Limb (tissue), 2 donors: ENCODE data around the gene DHRS3.
A peak's percentile ranks its signal among the peaks of the same experiment; 100 is the strongest.
"Not testable (repeated sequence)": the region's sequence is repeated elsewhere in the genome, so short reads cannot be mapped to it uniquely, and the experiment has no call there.

Experiments
- DNase-seq, 2 donors: peaks; one replicate each; pipeline ENCODE4 v3.0.0-alpha.2; 2016; ENCODE audit errors: extremely low spot score in 2 of 2

DHRS3 gene

DNA sequence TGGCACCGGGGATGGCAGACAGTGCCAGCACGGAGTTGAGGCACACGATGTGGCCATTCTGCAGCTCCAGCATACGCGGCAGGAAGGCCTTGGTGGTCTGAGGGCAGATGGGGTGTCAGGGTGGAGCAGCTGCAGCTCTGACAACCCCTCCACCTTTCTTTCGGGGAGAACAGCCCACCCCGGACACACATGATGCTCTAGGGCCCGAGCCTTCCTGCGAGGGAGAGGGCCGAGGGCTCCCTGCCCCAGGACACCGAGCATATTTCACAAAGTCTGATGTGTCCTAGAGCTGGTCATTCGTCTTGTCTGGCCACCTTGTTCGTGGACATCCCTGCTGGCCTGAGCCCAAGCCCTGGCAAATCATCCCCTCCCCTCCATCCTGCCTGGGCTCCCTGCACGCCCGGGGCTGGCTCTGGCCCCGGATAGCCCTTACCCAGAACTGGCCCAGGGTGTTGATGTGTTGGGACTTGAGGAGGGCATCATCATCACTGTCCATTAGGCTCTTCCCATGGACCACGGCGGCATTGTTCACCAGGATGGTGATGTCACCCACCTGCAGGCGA, 39.1 kb downstream of the DHRS3 start:
- no peak for DNase-seq

DNA sequence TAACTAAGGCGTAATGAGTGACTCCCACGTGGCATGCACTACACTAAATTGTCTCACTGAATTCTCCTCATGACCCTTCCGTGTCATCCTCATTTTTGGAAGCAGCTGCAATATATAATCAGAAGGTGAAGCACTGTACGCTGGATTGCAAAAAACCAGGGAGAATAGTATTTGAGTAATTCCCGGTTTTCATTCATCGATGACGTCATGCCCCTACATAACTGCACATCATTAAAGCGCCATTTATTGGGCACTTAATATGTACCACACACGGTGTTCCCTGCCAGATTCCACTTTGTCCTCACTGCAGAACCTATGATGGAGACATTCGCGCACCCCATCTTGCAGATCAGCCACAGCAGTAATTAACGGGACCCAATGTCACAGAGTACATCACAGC, 41.0 kb downstream of the DHRS3 start:
- DNase-seq, result no peak

DNA sequence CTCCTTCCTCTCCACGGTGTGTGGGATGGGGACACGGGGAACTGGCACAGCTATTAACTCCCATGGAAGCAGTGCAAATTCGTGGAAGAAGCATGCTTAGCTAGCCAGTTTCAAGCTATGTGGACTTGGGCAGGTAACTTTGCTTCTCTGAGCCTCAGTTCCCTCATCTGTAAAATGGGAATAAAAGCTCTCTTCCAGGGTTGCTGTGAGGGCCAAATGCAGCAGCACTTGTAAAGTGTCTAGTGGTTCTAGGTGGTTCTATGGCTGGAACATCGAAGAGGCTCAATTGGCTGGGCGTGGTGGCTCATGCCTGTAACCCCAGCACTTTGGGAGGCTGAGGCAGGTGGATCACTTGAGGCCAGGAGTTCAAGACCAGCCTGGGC, 43.3 kb downstream of the DHRS3 start:
- DNase-seq, result no peak

DNA sequence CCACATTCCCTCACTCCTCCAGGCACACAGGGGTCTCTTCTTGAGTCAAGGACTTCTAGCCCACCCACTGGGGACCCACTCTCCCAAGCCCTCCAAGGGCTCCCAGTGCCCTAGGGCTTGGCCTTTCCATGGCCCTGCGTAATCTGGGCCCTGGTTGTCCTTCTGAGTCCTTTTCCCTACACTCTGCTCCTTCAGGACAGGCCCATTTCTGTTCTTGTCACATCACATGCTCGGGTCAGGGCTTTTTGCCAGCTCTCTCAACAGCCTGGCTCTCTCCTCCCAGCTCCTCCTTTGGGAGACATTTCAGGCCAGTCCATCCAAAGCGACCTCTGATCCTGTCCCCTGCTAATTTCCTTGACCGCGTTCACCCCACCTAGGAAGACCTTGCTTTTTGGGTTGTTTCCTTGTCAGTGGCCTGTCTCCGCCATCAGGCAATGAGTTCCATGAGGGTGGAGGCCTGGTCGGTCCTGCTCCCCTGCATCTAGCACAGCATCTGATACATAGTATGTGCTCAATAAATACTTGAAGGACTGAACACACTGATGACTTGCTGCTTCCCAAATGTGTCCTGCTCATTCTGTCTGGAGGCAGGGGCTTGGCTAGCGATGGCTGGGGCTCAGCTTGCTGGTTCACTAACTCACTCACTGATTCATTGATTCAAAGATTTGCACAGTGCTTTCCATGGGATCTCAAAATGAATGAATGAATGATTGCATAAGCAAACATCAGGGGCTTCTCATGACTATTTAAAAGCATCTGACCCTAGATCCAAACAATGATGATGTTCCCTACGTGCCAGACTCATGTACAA, 44.8 kb downstream of the DHRS3 start:
- DNase-seq, result no peak

DNA sequence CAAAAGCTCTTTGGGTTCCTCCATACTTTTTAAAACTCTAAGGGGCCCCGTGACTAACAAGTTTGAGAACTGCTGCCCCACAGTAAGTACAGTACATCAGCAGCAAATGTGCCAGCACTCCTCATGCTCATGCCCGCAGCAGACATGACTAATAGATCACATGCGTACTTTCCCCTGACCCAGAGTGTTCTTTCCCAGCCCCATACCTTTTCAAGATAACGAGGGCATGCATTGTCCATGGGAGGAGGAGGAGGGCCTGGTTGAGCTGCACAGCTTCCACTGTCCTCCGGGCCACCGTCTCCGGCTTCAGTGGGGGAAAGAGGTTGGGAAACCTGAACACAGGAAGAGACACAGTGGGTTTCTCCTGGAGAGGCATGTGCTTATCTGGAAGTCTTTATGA, 45.5 kb downstream of the DHRS3 start:
- no peak for DNase-seq

DNA sequence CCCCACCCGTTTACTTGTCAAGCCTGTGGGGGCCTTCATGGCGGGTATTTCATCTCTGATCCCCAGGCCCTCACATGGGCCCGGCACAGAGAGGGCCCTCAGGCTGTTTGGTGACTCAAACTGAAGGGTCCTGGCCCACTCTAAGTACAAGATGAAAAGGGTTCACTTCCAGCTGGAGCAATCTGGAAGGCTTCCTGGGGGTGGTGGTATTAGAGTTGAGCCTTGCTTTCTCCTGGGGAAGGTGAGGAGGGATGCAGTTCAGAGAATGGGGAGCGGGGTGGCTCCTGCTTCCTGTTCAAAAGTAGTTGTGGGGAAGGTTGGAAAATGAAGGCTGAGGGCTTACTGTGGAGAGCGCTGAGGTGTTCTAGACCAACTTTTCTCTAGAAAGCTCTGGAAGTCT, 47.7 kb downstream of the DHRS3 start:
- DNase-seq, result no peak

DNA sequence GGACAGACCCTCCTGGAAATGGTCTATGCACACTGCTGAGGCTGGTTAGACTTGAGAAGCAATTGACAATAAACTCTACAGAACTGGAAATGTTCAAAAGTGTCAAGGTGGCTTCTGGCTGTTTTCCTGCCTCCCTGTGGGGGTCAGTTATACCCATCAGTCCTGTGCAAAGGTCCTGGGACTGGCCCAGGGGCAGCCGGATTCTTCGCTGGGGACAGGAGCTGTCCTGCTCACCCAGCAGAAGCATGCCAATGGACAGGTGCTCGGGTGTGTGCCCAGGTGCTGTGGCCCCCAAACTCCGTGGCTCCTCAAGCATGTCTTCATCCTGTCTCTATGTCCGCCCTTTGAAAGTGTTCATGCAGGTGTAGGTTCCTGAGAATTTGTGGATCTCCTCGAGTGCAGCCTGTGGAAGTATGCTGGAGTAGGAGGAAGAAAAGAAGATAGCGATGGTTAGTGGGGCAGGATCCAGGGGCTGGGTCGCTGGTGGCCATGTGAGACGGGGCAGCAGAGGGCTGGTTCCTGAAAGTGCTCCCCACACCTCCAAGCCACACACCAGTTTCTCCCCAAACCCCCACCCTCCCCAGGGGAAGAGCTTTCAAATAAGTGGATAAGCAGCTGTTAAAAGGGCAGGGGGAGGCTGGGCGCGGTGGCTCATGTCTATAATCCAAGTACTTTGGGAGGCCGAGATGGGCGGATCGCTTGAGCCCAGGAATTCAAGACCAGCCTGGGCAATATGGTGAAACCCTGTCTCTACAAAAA, 49.8 kb downstream of the DHRS3 start:
- DNase-seq, result no peak

DNA sequence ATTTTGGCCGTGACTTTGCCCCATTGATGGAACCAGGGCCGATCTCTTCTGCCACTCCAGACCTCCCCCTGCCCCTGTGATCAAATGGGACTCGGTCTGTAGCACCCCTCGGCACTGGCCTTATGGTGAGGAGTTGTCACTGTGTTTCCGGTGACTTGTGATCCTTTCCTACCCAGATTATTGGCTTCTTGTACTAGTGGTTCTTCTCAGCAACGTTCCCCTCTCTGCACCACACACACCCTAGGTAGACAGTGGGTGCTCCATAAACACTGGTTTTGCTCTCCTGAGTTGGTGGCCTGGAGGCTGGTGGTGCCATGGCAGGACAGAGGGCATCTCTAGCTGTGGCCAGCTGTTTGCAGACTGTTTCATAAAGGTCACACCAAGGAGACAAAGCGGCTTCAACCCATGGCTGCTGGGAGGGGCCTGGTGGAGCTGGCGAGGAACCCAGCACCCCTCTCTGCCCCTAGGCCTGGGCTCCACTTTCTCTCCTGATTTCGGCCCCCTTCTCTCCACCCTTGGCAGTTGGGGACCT, 50.7 kb downstream of the DHRS3 start:
- no peak for DNase-seq

DNA sequence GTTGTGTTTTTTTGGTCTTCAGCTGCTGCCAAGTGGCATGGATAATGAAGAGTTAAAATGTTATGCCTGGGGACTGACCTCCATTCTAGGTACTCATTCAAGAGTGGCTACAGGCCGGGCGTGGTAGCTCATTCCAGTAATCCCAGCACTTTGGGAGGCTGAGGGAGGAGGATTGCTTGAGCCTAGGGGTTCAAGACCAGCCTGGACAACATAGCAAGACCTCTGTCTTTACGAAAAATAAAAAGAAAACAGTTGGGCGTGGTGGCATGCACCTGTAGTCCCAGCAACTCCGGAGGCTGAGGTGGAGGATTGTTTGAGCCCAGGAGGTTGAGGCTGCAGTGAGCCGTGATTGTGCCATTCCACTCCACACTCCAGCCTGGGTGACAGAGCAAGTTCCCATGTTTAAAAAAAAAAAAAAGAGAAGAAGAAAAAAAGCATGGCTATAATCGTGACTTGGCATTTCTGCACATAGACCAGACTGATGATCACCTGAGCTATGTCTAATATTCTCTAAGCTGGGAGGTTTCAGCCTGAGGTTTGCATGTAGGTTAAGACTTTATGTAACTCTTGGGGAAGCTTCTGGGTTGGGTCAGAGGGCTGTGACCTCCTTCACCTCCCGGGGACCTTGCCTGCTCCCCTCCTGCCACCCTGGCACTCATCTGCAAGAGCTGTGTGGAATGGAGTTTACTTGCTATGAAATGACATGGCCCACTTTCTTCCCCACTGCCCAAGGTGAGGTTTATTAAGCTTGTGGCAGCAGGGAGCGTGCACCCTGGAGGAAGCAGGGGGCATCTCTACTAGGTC, 51.3 kb downstream of the DHRS3 start:
- DNase-seq, result no peak

DNA sequence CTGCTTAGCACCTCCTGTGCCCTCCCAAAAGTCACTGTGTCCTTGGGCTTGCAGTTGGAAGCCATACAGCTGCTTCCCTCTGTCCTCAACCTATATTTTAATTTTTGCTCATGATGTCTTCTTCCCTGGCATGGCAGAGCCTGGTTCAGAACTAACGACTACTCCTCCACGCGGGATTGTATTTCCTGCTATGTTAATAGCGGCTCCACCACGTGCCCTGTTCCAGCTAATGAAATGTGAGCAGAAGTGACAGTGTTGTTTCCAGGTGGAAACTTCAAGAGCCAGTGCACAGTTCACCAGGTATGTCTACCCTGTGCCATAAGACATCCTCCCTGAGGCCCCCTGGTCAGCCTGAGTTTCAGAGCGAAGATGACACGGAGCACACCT, 52.1 kb downstream of the DHRS3 start:
- no peak for DNase-seq

DNA sequence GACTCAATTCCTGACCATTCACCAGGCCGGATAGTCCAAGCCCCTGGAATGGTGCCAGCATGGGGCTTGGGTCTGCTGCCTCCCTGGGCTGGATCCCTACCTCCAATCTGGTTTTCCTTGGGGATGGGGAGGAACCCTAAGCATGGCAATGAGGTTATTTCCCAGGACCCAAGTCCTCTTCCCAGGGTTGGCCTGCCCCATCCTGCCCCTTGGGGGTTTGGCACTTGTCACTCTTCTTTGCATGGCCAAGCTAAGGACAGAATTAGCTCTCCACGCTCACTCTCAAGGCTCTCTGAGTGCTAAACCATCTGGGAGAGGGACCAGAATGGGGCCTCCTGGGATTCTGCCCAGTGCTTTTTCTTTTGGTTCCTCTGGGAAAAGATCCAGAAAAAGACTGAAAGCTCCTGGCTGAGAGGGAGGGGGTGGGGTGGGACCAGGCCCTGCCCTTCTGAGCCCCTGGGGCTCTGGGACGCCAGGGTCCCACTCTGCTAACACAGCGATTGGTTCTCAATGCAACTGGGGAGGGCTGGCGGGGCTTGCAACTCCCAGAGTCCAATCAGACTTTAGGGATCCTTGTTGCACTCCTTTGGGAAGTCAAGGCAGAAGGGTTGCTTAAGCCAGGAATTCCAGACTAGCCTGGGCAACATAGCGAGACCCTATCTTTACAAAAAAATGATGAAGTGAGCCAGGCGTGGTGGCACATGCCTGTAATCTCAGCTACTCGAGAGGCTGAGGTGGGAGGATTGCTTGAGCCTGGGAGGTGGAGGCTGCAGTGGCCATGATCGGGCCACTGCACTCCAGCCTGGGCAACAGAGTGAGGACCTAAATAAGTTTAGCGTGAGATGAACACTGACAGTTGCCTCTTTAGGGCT, 52.7 kb downstream of the DHRS3 start:
- no peak for DNase-seq

DNA sequence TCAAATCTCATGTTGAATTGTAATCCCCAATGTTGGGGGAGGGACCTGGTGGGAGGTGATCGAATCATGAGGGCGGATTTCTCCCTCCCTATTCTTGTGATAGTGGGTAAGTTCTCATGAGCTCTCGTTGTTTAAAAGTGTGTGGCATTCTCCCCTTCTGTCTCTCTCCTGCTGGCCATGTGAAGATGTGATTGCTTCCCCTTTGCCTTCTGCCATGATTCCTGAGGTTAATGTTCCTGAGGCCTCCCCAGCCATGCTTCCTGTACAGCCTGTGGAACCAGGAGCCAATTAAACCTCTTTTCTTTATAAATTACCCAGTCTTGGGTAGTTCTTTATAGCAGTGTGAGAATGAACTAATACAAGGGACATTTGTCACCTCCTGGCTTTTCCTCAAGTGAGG, 53.8 kb downstream of the DHRS3 start:
- DNase-seq, result not testable (repeated sequence)

DNA sequence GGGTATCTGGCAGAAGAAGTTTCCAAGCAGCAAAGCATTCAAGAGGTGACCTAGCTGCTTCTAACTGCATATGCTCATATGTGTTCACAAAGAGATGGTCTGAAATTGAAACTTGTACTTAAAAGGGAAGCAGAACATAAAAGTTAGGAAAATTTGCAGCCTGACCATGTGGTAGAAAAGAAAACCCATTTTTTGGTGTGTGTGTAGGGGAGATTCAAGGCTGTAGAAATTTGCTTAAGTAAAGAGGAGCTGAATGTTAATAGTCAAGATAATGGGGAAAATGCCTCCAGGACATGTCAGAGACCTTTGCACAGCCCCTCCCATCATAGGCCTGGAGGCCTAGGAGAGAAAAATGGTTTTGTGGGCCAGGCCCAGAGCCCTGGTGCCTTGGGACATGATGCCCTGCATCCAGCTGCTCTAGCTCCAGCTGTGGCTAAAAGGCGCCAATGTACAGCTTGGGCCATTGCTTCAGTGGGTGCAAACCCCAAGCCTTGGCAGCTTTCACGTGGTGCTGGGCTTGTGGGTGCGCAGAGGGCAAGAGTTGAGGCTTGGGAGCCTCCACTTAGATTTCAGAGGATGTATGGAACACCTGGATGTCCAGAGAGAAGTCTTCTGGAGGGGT, 54.9 kb downstream of the DHRS3 start:
- DNase-seq, result no peak

DNA sequence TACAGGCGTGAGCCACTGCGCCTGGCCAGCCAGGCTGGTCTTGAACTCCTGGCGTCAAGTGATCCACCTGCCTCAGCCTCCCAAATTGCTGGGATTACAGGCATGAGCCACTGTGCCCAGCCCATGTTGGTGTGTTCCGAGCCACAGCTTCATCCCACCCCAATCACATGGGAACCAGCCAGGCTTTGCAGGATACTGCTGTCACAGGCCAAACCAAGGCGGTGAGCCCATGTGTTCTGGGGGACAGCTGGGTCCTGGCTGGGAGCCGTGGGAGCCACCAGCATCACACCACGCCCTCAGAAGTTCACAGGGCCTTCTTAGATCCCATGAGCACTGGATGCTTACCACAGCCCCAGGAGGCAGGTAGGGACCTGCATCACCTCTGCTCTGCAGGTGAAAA, 56.9 kb downstream of the DHRS3 start:
- DNase-seq, result no peak

DNA sequence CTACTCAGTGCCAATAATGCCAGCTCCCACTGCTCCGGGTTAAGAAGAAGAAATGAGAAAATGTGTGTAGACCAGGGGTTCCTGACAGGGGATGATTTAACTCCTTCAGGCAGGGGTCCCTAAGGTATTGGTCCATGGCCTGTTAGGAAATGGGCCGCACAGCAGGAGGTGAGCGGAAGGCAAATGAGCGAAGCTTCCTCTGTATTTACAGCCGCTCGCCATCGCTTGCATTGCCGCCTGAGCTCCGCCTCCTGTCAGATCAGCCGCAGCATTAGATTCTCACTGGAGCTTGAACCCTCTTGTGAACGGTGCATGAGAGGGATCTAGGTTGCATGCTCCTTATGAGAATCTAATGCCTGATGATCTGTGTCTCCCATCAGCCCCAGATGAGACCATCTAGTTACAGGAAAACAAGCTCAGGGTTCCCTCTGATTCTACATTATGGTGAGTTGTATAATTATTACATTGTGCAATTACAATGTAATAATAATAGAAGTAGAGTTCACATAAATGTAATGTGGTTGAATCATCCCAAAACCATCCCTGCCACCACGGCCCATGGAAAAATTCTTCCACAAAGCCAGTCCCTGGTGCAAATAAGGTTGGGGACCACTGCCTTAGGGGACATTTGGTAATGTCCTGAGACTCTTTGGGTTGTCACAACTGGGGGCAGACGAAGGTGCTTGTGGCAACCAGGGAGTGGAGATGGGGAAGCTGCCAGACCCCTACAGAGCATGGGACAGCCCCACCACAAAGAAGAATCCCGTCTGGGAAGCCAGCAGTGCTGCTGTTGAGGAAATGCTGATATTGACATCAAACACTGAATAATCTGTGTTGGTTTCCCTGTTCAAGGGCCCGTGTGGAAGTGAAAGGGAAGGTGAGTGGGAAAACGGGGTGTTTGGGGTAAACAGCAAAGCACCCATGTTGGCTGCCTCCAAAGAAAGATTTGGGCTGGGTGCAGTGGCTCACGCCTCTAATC, 60.8 kb downstream of the DHRS3 start:
- no peak for DNase-seq

DNA sequence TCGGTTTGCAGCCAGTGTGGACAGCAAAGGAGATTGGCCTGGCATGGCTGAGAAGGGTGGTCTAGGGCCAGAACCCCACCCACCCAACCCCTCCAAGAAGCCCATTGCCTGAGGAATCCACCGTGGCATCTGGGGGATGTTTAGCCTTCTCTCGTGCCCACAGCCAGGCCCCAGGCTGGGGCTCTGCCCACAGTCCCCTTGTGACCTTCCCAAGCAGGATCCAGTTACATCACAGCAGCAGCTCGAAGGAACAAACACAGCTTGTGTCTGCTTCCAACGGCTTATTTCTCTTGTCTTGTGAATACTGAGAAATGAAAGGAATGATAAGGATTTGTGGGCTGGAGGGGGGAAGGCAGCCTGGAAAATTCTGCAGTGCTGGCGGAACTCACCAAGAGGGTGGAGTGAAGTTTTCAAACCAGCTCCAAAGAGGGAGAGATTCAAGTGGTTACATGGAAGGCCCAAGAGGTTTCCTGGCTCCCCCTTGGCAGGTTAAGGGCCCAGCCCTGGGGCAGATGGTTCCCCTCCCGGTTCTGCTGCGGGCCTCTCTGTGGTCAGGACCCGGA, 61.6 kb downstream of the DHRS3 start:
- DNase-seq, result peak; percentile 67 to 79

DNA sequence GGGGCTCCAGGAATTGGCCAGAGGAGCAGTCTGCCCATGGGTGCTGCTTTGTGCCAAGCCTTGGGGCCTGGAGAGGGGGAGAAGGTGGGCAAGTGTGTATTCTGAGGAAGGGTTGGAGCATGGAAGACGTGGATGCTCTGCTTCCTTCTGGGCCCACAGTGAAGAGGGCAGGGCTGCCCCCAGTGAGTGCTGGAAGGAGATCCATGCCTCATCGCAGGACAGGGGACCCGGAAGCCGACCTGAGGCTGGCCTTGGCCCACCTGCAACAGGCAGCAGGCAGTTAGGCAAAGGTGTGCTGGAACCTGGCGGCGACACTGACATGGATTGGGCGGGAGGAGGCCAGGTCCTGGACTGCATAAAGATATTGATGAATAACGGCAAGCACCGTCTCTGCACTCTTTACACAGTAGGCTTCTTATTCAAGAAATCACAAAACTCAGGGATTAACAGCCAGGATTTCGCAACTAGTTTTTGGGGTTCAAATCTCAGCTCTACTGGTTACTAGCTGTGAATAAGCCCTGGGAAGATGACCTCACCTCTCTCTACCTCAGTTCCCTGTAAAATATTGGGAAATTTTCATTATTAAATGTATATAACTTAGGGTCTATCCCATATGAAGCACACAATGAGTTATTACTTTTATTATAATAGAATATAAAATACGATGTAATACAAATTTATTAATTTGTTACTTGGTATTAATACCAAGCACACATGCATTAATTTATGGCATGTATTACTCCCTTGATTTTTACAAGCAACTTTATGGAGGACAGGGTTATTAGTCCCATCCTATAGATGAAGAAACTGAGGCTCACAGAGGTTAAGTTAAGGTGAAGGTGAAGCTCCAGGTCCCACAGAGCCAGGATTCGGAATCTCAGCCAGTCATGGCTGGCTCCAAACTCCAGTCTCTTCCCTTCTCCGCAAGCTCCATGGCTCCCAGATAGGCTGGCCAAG, 62.3 kb downstream of the DHRS3 start:
- DNase-seq, result no peak
